HG03469 (cell line): Measurements from ENCODE around the gene EXOG.

Experiments used
- ATAC-seq: cut with Tn5 transposase; IDR thresholded peaks from one replicate; pipeline ENCODE4 v1.9.1; 2021; ENCODE audit warnings: mild to moderate bottlenecking, moderate library complexity, moderate number of reproducible peaks; ENCODE audit not compliant: unreplicated experiment

EXOG gene

DNA sequence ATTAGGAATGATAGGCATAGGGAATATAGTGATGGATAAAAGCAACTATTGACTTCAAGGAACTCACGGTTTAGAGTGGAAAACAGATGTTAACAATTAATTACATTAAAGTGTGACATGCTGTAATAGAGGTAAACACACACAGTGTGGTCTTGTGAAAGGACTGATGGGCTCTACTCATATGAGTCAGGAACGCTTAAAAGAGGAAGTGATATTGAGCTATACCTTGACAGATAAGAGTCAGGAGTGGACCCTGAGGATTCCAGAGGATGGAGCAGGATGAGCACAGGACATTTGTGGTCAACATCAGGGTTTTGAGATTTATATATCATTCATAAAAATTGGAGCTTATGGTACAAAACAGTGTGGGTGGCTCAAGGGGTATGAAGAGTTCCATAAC is 11.0 kb downstream of the EXOG start:
- ATAC-seq, result peak; percentile 97

DNA sequence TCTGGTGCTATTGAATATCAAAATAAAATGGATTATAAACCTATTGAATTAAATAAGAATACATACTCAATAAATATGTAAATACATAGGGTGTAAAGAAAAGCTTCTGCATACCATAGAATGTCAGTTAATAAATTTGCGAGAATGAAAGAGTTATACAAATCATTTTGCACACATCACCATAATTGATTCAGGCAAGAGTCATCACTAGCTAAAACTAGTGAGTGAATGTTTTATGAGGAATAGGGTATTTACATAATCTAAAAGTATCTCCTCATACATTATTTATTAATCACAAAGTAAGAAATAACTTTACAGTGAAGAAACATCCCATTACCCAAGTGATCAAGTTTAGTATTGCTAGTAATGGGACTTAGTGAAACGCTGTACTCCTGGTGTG is 13.6 kb downstream of the EXOG start:
- ATAC-seq, result no peak

DNA sequence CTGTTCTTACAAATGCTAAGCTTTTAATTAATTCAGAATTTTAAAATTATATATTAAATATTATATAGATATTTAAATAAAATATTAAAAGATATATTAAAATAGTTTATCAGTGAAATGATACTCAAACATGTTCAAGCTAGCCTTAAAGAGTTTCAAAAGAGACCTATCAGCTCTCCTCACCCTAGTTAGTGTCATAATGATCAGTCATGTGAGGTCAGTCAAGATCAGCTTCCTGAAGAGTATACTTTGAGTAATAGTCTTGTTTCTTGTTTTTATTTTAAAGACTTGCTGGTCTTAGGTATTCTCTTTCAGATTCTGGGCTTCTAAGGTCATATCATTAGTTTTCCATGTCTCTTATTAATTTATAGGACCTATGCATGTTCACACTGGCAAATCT is 14.5 kb downstream of the EXOG start:
- no peak for ATAC-seq

DNA sequence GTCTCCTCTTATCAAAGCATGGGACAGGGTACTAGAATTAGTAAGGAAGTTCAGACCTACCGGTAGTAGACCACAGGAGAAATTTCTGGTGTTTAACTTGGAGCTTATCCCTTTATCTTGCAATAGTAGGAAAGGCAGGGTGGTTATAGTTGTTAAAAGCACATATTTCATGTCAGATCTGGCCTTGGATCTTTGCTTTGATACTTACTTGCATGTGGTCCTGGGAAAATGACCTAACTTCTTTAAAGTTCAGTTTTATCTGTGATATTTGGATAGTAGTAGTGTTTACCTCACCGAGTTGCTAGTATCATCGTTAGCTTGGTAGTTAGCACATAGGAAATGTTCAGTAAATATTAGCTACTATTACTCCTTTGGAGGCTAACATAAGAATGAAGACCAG is 15.4 kb downstream of the EXOG start:
- ATAC-seq, result no peak

DNA sequence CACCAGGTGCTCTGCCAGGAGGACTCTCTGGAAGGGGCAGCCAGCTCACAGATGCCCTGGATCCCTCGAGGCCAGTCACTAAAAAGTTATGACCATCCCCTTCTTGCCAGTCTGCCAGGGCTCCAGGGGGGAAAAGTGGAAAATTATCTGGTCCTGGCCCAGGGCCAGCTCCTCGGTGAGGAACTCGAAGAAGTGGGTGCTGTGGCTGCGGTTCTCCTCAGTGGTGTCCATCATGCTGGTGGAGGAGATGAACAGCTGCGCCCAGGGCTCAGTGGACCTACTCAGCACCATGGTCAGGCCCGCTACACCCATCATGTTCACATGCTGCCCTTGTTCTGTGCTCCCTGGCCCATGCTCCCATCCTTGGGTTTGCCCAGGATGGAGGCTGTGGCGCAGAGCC is 19.2 kb downstream of the EXOG start:
- ATAC-seq, result no peak

DNA sequence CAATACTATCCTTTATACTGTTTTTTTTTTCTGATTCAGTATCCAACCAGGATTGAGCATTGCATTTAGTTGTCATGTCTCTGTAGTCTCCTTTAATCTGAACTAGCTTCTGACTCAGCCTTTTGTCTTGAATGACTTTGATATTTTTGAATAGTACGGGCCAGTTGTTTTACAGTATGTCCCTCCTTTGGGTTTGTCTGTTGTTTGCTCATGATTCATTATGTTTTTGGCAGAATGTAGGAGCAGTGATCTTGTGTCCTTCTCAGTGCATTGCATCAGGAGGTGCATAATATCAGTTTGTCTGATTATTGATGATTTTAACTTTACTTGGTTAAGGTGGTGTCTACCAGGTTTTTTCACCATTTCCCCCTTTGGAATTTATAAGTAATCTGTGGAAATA is 20.5 kb downstream of the EXOG start:
- no peak for ATAC-seq

DNA sequence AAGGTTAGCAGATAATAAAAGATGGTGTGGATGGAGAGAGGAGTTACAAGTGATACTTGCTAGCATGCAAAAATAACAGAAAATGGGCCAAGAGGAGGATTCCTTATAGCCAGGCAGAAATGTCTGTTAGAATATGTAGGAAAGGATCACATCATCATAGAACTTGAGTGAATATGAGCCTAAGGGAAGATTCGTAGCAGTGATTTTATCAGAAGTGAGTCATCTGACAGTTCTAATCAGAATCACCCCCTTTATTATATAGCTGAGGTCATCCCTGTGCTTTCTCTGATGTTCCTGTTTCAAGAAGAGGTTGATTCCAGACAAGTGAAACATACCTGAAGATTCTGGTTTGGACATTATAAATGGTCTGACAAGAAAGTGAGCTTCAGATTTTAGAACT is 22.9 kb downstream of the EXOG start:
- no peak for ATAC-seq

DNA sequence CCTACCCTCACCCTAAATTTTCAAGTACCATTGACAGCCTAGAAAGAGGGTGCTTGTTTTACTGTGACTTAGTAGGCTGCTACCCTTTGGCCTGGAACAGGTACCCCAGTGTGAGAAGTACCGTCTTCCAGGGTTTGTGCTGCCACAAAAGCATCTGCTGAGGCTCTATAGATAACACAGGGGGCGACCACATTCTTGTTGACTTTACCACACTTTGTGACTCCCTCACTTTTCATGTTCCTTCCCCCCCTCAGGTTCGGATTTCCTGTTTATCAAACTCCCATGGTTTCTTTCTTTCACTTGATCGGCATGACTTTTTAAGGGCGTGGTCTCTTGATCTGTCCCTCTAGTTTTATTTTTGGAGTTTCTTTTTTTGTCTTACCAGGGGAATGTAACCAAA is 23.5 kb downstream of the EXOG start:
- no peak for ATAC-seq

DNA sequence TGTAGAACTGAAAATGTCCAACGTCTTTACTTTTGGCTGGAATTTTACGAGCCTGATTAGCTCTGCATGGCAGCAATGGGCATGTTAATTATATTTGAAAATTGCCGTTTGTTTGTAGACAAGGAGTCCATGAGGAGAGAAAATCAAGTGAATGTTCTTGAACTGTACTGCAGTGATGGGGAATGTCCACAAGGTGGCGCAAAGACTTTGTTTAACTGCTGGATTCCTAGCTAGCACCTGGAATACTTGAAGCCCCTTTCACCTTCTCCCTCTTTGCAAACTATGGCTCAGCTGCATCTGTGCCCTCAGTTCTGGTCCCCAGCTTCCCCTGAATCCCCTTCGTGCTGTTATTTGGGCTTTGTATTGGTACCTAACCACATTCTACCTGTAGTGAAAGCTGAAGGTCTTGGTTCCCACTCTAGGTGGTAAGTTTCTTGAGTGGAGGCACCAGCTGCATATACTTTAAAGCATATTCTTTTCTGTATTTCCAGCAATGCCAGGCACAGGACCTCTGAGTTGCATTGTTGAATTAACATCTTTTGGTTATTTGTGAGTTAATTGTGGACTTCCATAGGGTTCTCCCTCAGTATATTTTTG is 25.3 kb downstream of the EXOG start:
- ATAC-seq, result no peak

DNA sequence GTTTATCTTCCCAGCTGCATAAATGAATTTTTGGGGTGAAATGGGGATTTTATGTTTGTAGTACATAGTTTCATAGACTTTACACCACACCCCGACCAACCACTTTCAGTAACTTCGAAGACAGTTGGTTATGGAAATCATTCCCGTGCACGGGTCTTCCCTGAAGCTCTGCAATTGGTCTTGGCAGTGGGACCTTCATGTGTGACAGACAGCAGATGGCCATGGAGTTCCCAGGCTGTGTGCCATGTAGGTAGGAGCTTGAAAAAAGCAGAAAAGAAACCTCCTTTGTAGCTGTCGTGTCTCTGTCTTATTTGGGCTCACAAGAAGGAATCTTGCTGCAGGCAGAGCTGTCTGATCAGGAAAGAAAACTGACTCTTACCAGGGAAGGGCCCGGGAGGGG is 25.9 kb downstream of the EXOG start:
- ATAC-seq, result no peak

DNA sequence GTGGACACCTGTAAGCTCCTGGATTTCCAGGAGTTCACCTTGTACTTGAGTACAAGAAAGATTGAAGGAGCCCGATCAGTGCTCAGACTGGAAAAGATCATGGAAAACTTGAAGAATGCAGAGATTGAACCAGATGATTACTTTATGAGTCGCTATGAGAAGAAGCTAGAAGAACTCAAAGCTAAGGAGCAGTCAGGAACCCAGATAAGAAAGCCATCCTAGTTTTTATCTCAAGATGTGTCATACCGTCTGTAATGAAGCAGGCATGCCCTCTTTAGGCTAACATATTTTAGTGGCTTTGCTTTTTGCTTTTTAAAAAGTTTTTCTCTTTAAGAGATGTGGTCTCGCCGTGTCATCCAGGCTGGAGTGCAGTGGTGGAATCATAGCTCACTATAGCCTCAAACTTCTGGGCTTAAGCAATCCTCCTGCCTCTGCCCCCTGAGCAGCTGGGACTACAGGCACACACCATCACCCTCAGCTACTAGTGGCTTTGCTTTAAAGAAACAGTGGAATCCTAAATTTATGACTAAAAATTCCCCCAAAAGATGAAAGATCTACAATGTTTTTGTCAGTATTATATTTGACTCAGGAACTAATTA is 28.1 kb downstream of the EXOG start:
- ATAC-seq, result no peak

DNA sequence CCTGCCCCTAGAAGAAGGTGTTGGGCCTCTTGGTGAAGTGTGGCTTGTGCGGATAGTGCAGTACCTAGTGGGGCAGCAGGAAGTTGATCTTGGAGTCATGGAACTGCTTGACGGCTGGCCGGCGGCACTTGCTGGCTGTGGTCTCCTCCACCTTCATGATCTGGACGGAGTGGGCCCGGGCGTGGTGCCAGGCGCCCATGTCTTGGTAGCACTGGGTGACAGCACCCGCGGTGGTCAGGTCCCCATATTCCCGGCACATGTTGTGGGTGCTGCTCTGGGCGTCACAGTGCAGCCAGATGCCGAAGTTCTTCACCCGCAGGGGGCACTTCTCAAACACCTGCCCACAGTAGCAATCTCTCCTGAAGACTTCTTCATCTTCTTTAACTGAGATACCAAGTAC is 30.7 kb downstream of the EXOG start:
- no peak for ATAC-seq

DNA sequence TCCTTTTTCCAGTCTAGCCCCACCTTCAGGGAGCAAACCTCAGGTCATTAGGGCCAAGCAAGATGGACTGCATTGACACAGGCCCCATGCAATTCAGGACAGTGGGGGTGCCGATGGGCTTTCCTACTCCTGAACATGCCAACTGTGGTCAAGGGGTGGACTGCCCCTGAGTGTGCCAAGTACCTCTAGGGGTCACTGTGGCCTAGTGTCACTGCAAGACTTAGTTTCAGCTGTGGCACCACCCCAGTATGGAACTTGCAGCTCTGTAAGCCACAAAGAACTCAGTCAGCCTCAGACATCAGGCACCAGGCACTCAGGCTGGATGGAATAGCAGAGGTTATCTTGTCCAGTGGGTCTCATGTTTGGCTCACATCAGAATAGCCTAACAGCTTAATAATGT is 32.3 kb downstream of the EXOG start:
- ATAC-seq, result no peak

DNA sequence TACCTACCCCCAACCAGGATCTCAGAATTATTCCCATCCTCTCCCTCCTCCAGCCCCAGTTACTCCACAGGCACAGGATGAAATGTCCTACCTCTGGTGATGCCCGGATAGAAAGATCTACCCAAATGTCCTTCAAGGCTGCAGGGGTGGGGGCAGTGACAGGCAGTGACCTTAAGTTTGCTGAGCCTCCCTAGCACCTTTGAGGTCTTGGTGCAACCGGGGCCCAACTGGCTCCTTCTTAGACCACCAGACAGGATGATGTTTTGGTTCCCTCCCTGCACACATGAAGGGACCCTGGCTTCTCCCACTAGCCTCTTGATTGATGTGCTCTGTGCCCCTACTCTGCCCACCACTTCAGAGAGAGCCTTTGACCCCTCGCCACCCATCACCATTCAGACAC is 36.4 kb downstream of the EXOG start:
- no peak for ATAC-seq

DNA sequence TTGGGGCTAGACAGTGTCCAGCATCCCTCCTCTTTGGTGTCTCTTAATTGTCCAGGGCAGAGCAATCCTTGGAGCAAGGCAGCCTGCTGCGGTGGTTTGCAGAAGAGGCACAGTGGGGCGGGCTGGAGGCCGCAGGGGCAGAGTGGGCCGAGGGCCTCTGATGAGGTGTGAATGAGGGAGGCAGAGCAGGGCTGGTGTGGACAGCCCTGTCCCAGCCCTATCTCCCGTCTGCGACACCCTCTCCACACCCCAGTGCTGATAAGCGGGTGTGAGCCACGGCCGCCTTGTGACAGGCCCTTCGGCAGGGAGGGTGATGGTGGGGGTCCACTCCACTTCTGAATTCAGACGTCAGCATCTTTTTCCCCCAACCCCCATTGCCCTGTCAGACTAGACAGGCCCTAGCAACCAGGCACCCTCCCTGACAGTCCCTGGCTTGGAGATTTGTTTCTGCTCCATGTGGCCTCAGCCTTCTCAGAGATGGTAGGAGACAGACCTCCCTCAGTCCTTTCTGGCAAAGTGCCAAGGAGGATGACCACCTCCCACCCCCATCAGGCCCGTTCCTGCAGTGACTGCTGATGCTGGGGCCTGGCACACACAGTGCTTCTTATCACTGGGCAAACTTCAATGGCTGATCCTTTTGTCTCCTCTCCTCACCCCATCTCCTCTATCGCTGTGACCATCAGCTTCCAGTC is 37.3 kb downstream of the EXOG start:
- ATAC-seq, result no peak

DNA sequence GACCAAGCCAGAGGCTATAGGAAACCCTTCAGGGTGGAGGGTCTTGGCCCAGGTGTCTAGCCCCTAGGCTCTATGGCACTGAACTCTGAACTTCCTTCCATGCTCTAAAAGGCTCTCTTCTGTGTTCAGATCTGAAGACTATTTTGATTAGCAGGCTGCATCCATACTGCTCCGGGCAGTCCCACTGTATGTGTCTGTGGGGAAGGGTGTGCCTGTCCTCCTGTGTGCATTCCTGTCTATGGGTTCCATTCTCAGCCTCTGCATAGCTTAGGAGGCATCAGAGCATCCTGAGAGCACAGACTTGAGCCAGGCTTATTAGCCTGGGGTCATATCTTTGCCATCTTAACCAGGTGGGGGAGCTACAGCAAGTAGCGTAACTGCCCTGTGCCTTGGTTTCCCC is 38.0 kb downstream of the EXOG start:
- no peak for ATAC-seq

DNA sequence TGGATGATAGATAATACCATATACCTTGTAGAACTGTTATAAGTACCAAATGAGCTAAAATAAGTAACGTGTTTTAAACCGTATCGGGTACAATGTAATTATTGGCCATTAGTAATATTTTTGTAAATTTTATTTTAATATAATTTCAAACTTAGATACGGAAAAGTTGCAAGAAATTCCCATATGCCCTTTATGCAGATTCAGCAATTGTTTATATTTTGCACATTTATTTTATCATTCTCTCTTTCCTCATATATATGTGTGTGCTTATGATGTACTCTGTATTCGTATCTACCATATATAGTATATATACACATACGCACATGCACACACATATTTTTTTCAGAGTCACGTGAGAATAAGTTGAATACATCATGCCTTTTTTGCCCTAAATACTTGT is 38.5 kb downstream of the EXOG start:
- no peak for ATAC-seq

DNA sequence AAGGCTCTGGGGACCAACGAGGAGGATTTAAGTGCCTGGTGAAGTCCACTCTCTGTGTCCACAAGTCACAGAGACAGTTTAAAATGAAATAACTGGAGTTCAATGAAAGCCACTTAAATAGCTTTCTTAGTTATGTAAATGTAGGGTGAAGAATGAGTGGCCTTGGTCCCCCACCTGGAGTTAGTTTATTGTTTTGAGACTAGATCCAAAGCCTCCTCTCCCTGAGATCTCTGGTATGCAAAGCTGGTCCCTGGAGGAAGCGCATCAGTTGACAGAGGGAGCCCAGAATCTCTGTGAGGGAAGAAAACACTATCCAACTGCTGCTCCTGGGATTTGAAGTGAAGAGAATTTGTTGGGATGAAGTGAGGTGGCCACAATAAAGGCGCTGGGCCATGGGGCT is 40.5 kb downstream of the EXOG start:
- no peak for ATAC-seq

DNA sequence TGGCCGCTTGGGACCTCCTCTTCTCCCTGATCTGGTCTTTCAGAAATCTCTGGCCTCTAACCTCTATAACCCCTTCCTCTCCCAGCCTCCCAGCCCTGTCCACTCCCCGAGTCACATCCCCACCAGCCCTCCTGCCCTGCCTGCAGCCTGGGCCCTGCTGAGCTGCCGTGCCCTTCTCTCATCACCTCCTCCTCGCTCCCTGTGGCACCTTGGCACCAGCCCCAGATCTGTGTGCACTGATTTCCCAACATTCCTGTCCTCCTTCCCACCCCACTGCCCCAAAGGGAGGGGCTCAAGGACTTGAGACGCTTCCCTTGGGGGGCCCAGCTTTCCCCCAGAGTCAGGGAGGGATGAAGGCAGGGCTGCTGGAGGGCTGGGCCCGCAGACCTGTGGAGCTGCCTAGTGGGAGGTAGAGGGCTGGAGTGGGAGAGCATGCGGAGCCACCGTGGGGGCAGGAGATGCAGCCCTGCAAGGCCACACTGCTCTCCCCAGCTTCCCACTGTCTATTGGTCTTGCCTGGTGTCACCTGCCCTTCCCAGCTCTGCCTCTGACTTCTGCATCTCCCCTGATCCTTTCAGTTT is 42.7 kb downstream of the EXOG start:
- no peak for ATAC-seq

DNA sequence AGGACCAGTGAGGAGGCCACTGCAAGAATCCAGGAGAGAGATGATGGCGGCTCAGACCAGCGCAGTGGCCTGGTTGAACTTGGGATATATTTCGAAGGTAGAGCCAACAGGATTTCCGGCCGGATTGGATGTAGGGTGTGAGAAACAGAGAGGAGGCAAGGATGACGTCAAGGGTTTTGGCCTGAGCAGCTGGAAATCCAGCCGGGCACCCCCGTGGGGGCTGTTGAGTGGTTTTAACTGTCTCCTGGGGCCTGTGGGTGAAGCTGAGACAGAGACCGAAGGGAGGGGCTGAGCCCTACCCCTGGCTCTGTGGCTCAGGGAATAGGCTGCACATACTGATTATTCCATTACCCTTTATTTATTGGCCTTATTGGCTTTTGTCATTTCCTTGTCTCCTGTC is 45.7 kb downstream of the EXOG start:
- ATAC-seq, result no peak

DNA sequence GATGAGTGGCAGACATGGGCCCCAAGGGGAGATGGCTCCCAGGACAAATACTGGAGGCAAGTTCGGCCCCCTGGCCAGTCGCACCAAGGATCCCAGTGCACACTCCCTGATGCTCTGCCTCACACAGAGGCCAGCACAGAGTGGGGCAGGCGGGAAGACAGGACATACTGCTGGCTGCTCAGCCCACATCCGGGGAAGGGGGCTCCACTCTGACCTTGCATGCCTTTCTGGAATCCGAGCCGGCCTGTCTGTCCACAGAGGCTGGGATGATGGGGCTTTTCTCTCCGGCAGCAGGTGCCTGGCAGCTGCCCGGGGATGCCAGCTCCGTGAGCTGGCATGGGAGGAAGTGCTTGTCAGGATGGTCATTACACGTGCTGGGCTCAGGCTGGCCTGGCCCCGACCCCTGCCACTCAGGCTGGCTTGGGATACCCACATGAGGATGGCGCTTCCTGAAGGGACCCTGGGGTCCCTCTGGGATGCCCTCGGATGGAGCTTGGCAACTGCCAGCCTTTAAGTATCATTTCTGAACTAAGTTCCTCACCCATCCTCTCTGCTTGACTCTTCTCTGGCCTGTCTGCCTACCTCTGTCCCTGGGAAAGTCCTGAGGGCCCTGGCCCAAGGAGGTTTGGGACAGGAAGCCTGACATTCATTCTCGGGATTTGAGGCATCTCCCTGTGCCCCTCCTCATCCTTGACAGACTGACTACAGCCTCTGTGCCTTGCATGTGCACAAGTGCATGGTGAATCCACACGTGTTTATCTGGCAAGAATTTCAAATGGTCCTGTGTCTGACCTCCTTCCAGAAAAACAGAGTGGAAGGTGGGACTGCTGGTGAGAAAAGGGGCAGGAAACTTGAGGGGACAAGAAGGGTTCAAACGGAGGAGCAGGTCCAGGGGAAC is 46.5 kb downstream of the EXOG start:
- no peak for ATAC-seq
